ENCODE results near the gene AGBL4.

GRCh38 chr1:48741380-48741779, 1282.4 kb downstream of the AGBL4 start:
- TF ChIP-seq POLR2A (IDR thresholded peaks at IDR 0.05; ENCODE audit: low read depth, low read length) (no peak), POLR2AphosphoS5 (IDR thresholded peaks at IDR 0.05; ENCODE audit: low read depth, low read length) (no peak), TAF1 (IDR thresholded peaks at IDR 0.05; ENCODE audit: borderline replicate concordance, low read depth, low read length) (no peak)

Data from GM12892 (cell line).